SK-N-SH (cell line): ENCODE results near the gene PAEP. TPM values are rescaled to one million over a fixed set of nuclear protein-coding genes. Genes with fewer than 3 reads are reported as not detected.
A peak's percentile ranks its signal among the peaks of the same experiment; 100 is the strongest.

Experiments
- CTCF ChIA-PET: fragments of 300-600, 350-600 bp; formaldehyde crosslinking; extraction: SDS; loops from one replicate; lab custom pipeline; 2021; lab: Yijun Ruan, JAX
- POLR2A ChIA-PET: fragments of 350-600 bp; sonication (Branson Sonifier 250); formaldehyde crosslinking; extraction: SDS; loops from one replicate; lab custom pipeline; 2020; ENCODE audit warnings: antibody characterized with exemption, inconsistent platforms; lab: Yijun Ruan, JAX
- DNase-seq: peaks from one replicate; pipeline ENCODE4 v3.0.0; 2012
- H2AFZ ChIP-seq: fragments of 200-600 bp; sonication (generic); 2 replicates; pipeline ENCODE4 v1.8.1; 2016; ENCODE audit warnings: antibody characterized with exemption, mild to moderate bottlenecking, low read depth
- H3F3A ChIP-seq: fragments of 200-600 bp; sonication (generic); replicated peaks from 2 replicates; pipeline ENCODE3; 2016; ENCODE audit warnings: antibody characterized with exemption, mild to moderate bottlenecking; ENCODE audit not compliant: insufficient read depth
- H3K27ac ChIP-seq, 2 experiments: fragments of 200-500 bp in 1 of 2; fragments of 200-600 bp in 1 of 2; sonication (Bioruptor generic) in 1 of 2; sonication (generic), shearing (Covaris generic) in 1 of 2; 2 replicates each; pipeline versions ENCODE4 v1.5.1 to v1.6.1; 2014 to 2016; ENCODE audit warnings: low read depth in 2 of 2, inconsistent platforms in 1 of 2, low read length in 1 of 2, mild to moderate bottlenecking in 1 of 2, mixed read lengths in 1 of 2
- H3K27me3 ChIP-seq: fragments of 200-600 bp; sonication (generic), shearing (Covaris generic); 2 replicates; pipeline ENCODE4 v1.6.1; 2016; ENCODE audit warnings: mixed run types; ENCODE audit not compliant: insufficient read depth
- H3K36me3 ChIP-seq, 2 experiments: fragments of 200-500 bp in 1 of 2; fragments of 200-600 bp in 1 of 2; sonication (Bioruptor generic) in 1 of 2; sonication (generic) in 1 of 2; replicated peaks in 1 of 2; 2 replicates each; pipeline versions ENCODE3 to v1.5.1; 2014 to 2016; ENCODE audit warnings: low read length in 1 of 2, mild to moderate bottlenecking in 1 of 2; ENCODE audit not compliant: insufficient read depth in 2 of 2, control insufficient read depth in 1 of 2
- H3K4me1 ChIP-seq, 2 experiments: fragments of 200-500 bp in 1 of 2; fragments of 200-600 bp in 1 of 2; sonication (Bioruptor generic) in 1 of 2; sonication (generic), shearing (Covaris generic) in 1 of 2; 2 replicates each; pipeline versions ENCODE4 v1.5.1 to v1.6.1; 2014 to 2016; ENCODE audit warnings: low read depth in 1 of 2, low read length in 1 of 2, mixed run types in 1 of 2; ENCODE audit not compliant: insufficient read depth in 2 of 2, control insufficient read depth in 1 of 2
- H3K4me2 ChIP-seq: fragments of 200-600 bp; sonication (generic), shearing (Covaris generic); 2 replicates; pipeline ENCODE4 v1.6.1; 2017; ENCODE audit warnings: mixed run types
- H3K4me3 ChIP-seq, 2 experiments: fragments of 200-500 bp in 1 of 2; fragments of 200-600 bp in 1 of 2; sonication (Bioruptor generic) in 1 of 2; sonication (generic), shearing (Covaris generic) in 1 of 2; 2 replicates each; pipeline versions ENCODE4 v1.5.1 to v1.8.1; 2014 to 2016; ENCODE audit warnings: low read depth in 2 of 2, inconsistent platforms in 1 of 2, low read length in 1 of 2, mild to moderate bottlenecking in 1 of 2, mixed read lengths in 1 of 2, moderate library complexity in 1 of 2
- H3K79me2 ChIP-seq: fragments of 200-600 bp; sonication (generic); 2 replicates; pipeline ENCODE4 v1.8.1; 2017; ENCODE audit warnings: mild to moderate bottlenecking; ENCODE audit not compliant: insufficient read depth
- H3K9ac ChIP-seq: fragments of 200-600 bp; sonication (generic); 2 replicates; pipeline ENCODE4 v1.6.1; 2017; ENCODE audit warnings: mixed run types
- H3K9me2 ChIP-seq: fragments of 200-600 bp; sonication (generic); 2 replicates; pipeline ENCODE4 v1.6.1; 2017; ENCODE audit warnings: mixed run types
- H3K9me3 ChIP-seq: fragments of 200-600 bp; sonication (generic); 2 replicates; pipeline ENCODE4 v1.6.1; 2017; ENCODE audit warnings: mixed run types, mild to moderate bottlenecking, moderate library complexity
- H4K20me1 ChIP-seq: fragments of 200-600 bp; sonication (generic); 2 replicates; pipeline ENCODE4 v1.6.1; 2017; ENCODE audit warnings: mild to moderate bottlenecking, mixed run types; ENCODE audit not compliant: insufficient read depth
- EP300 ChIP-seq, 2 experiments: IDR thresholded peaks; 2 replicates each; pipeline versions ENCODE4 v1.4.0 to v1.6.1; 2012; ENCODE audit warnings: borderline replicate concordance in 1 of 2, low read depth in 1 of 2, low read length in 1 of 2
- FOXJ3 ChIP-seq: sonication (generic); formaldehyde crosslinking; IDR thresholded peaks from 2 replicates; pipeline ENCODE4 v1.5.1; 2020; ENCODE audit warnings: mild to moderate bottlenecking, missing genetic modification reagents
- GATA2 ChIP-seq: sonication (generic); formaldehyde crosslinking; IDR thresholded peaks from 2 replicates; pipeline ENCODE4 v1.5.0; 2020; ENCODE audit warnings: mild to moderate bottlenecking, missing genetic modification reagents
- MAX ChIP-seq: IDR thresholded peaks from 2 replicates; pipeline ENCODE4 v1.4.0; 2012; ENCODE audit warnings: low read depth
- POLR2AphosphoS5 ChIP-seq: IDR thresholded peaks from 2 replicates; pipeline ENCODE4 v1.6.1; 2012; ENCODE audit warnings: low read depth, low read length
- SMC3 ChIP-seq: IDR thresholded peaks from 2 replicates; pipeline ENCODE4 v1.6.1; 2012; ENCODE audit warnings: low read depth, low read length, improper control_type of control experiment
- TAF1 ChIP-seq: IDR thresholded peaks from 2 replicates; pipeline ENCODE4 v1.6.1; 2012; ENCODE audit warnings: low read depth, mild to moderate bottlenecking, low read length, moderate library complexity, borderline replicate concordance
- WGBS: methylation state at CpG from one replicate; pipeline ENCODE4 v1.1.6; 2017; ENCODE audit warnings: low lambda C conversion rate; 5-methylcytosine and 5-hydroxymethylcytosine counted together
- polyA plus RNA-seq, 3 experiments: library from polyadenylated mRNA; depleted of rRNA; stranded (reverse); fragments of >200 nt; gene quantifications; 2 replicates each; pipeline ENCODE4 v1.2.3, GENCODE V29; 2012
- TF ChIP-seq, protein P1 (sequence below): IDR thresholded peaks from 2 replicates; pipeline ENCODE4 v1.4.0; 2012; ENCODE audit warnings: low read depth, borderline replicate concordance
- TF ChIP-seq, protein P2 (sequence below): IDR thresholded peaks from 2 replicates; pipeline ENCODE4; 2012

The PAEP gene
- polyA plus RNA-seq, 1 of the 3 experiments (the other 2 are of a cell fraction), result 0.08 TPM

- TF ChIP-seq, protein P1, sequence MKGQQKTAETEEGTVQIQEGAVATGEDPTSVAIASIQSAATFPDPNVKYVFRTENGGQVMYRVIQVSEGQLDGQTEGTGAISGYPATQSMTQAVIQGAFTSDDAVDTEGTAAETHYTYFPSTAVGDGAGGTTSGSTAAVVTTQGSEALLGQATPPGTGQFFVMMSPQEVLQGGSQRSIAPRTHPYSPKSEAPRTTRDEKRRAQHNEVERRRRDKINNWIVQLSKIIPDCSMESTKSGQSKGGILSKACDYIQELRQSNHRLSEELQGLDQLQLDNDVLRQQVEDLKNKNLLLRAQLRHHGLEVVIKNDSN, result no peak
- TF ChIP-seq EP300 (IDR thresholded peaks at IDR 0.05; ENCODE audit: borderline replicate concordance in 1 of 2, low read depth in 1 of 2, low read length in 1 of 2), result no peak
These were observed 6.5 kb downstream of the PAEP start (continued) for GRCh38 chr9:135568026-135568425.

DNA sequence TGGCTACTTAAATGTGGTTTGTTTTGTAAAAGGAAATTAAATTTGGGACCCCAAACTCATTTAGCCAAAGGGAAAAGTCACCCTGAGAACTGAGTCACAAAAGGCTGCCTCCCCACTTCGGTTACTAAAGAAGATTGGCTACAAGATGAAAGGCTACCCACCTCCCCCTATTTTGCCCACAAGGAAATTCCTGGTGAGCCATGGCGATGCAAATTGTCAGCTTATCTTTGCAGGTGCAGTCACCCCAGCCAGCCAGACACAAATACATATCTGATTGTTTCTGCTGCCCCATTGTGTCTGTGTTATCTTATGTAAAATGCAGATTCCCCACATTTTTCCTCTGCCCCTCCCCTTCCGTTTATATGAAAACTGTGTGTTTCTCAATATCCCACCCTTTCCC is 8.9 kb downstream of the PAEP start:
- no peaks in the 10 kb centered on the region for H3K4me1 ChIP-seq
- H3F3A ChIP-seq, result no peaks in the 10 kb centered on the region
- no peaks in the 10 kb centered on the region for H3K36me3 ChIP-seq
- H4K20me1 ChIP-seq, result no peaks in the 10 kb centered on the region
- no peaks in the 10 kb centered on the region for H3K9me2 ChIP-seq
- no peak overlapping the region for H3K27ac ChIP-seq
- H3K4me3 ChIP-seq, result no peak overlapping the region
- no peak overlapping the region for H3K4me2 ChIP-seq
- WGBS, result 5% methylated on average over 3 of the region's 3 CpGs
- H3K27me3 ChIP-seq, result no peaks in the 10 kb centered on the region
- no peak overlapping the region for H2AFZ ChIP-seq
- H3K9ac ChIP-seq, result no peak overlapping the region
- ChIA-PET POLR2A (no interaction called here), CTCF (no interaction called here)
- no peaks in the 10 kb centered on the region for H3K79me2 ChIP-seq
- TF ChIP-seq MAX, result no peak
- TF ChIP-seq, protein P2, sequence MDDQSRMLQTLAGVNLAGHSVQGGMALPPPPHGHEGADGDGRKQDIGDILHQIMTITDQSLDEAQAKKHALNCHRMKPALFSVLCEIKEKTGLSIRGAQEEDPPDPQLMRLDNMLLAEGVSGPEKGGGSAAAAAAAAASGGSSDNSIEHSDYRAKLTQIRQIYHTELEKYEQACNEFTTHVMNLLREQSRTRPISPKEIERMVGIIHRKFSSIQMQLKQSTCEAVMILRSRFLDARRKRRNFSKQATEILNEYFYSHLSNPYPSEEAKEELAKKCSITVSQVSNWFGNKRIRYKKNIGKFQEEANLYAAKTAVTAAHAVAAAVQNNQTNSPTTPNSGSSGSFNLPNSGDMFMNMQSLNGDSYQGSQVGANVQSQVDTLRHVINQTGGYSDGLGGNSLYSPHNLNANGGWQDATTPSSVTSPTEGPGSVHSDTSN, result no peak
- 0 out of 2 replicates have a peak, but pooled peaks have one; percentile 12 for TF ChIP-seq GATA2 (CRISPR knock-in tag)
- TF ChIP-seq POLR2AphosphoS5, result no peak
- TF ChIP-seq SMC3, result no peak
- no peak for TF ChIP-seq FOXJ3 (CRISPR knock-in tag)
- no peak for TF ChIP-seq EP300 (IDR thresholded peaks at IDR 0.05; ENCODE audit: borderline replicate concordance in 1 of 2, low read depth in 1 of 2, low read length in 1 of 2)
- TF ChIP-seq TAF1, result no peak
- no peaks in the 10 kb centered on the region for H3K9me3 ChIP-seq
- no peak for DNase-seq

DNA sequence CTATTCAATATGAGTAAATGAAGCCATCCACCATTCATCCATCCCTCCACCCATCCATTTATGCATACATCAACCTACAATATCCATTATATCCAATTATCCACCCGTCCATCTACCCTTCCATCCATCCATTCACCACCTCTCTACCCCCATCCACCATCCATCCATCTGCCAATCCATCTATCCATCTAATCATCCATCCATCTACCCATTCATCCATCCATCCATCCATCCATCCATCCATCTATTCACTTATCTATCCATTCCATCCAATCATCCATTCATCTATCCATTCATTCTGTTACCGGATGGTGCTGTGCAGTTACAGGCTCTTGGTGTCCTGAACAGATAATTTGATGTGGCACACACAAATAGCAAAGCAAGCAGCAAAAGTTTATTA is 10.7 kb downstream of the PAEP start:
- TF ChIP-seq, protein P1, result no peak

More for the DNA sequence above, 10.7 kb downstream of the PAEP start:
- Histone ChIP-seq H3K4me1 (no peaks in the 10 kb centered on the region), H3K27ac (no peak overlapping the region), H3K27me3 (no peaks in the 10 kb centered on the region), H3F3A (no peaks in the 10 kb centered on the region), H2AFZ (no peak overlapping the region), H3K79me2 (no peaks in the 10 kb centered on the region), H4K20me1 (no peaks in the 10 kb centered on the region), H3K36me3 (no peaks in the 10 kb centered on the region), H3K9ac (no peak overlapping the region), H3K4me2 (no peak overlapping the region), H3K9me2 (no peaks in the 10 kb centered on the region), H3K9me3 (no peaks in the 10 kb centered on the region), H3K4me3 (no peak overlapping the region)
- ChIA-PET POLR2A (no interaction called here), CTCF (interaction anchor here (1.2 kb wide), 1 partner anchor 130 kb away, joined by 3 read pairs; the partner anchor contains the start of gene KCNT1)
- no peak for DNase-seq
- 7% methylated on average over 2 of the region's 2 CpGs for WGBS
